Sigmoid colon (tissue), 7 donors: ENCODE measurements around the gene SNX7. TPM values are rescaled to one million over a fixed set of nuclear protein-coding genes. Genes with fewer than 3 reads are reported as not detected.

Source experiments
- DNase-seq: peaks from one replicate; pipeline ENCODE4 v3.0.0-alpha.2; 2019
- H3K27ac ChIP-seq, 4 donors: fragments of 200-600 bp; sonication (generic); one replicate each; pipeline ENCODE4 v1.5.1; 2016 to 2019; ENCODE audit warnings: mild to moderate bottlenecking in 1 of 4
- H3K27me3 ChIP-seq, 3 donors: fragments of 200-600 bp; sonication (generic); one replicate each; pipeline ENCODE4 v1.5.1; 2019; ENCODE audit warnings: mild to moderate bottlenecking in 1 of 3
- H3K36me3 ChIP-seq, 4 donors: fragments of 200-600 bp; sonication (generic); one replicate each; pipeline ENCODE4 v1.5.1; 2016 to 2019
- H3K4me1 ChIP-seq, 4 donors: fragments of 200-600 bp; sonication (generic); one replicate each; pipeline ENCODE4 v1.5.1; 2017 to 2019
- H3K4me3 ChIP-seq, 4 donors: fragments of 200-600 bp; sonication (generic); one replicate each; pipeline ENCODE4 v1.5.1; 2017 to 2019; ENCODE audit warnings: mild to moderate bottlenecking in 2 of 4, moderate library complexity in 1 of 4
- H3K9me3 ChIP-seq, 4 donors: fragments of 200-600 bp in 3 of 4; sonication (generic) in 3 of 4; one replicate each; pipeline versions ENCODE4 v1.5.1 to v1.6.1; 2013 to 2019
- CTCF ChIP-seq, 4 experiments: fragments of 450-650 bp in 3 of 4; fragments of 200-600 bp in 1 of 4; IDR thresholded peaks; one replicate each; pipeline ENCODE4 v1.5.1; 2016 to 2019; ENCODE audit warnings: antibody characterized with exemption in 4 of 4, mild to moderate bottlenecking in 3 of 4, moderate library complexity in 2 of 4
- EP300 ChIP-seq, 4 donors: sonication (generic); formaldehyde crosslinking; IDR thresholded peaks; one replicate each; pipeline ENCODE4 v1.6.1; 2017; ENCODE audit warnings: antibody characterized with exemption in 4 of 4
- POLR2A ChIP-seq, 2 donors: fragments of 450-650 bp; IDR thresholded peaks; one replicate each; pipeline ENCODE4 v1.6.1; 2016; ENCODE audit warnings: antibody characterized with exemption in 2 of 2, mild to moderate bottlenecking in 2 of 2, moderate library complexity in 2 of 2
- POLR2AphosphoS5 ChIP-seq, 4 donors: sonication (generic); formaldehyde crosslinking; IDR thresholded peaks; one replicate each; pipeline ENCODE4 v1.6.1; 2017; ENCODE audit warnings: antibody characterized with exemption in 4 of 4
- WGBS, 2 donors: extraction: QIAGEN DNeasy Blood & Tissue Kit; methylation state at CpG; one replicate each; pipeline ENCODE4 v1.1.7; 2013; 5-methylcytosine and 5-hydroxymethylcytosine counted together
- intact Hi-C: fragments of 100-400 bp; cut with DNase I; formaldehyde crosslinking; loops from one replicate; pipeline ENCODE4 v1.15.1; 2023
- polyA plus RNA-seq, 3 donors: library from polyadenylated mRNA; stranded (reverse); fragments of 200-250 nt; gene quantifications; one replicate each; pipeline ENCODE4 v1.2.3, GENCODE V29; 2013
- total RNA-seq, 4 donors: library from RNA; depleted of rRNA; stranded (reverse); fragments of >200 nt; gene quantifications; one replicate each; pipeline ENCODE4 v1.1.0, GENCODE V29; 2016
- donor health status: healthy with polysubstance abuse.
- donor health status: Bipolar disorder and iron deficiency.
- donor health status: healthy.

The SNX7 gene
- total and polyA plus RNA-seq, 7 donors: 27.1 to 46.7 (median 38.2) TPM

DNA sequence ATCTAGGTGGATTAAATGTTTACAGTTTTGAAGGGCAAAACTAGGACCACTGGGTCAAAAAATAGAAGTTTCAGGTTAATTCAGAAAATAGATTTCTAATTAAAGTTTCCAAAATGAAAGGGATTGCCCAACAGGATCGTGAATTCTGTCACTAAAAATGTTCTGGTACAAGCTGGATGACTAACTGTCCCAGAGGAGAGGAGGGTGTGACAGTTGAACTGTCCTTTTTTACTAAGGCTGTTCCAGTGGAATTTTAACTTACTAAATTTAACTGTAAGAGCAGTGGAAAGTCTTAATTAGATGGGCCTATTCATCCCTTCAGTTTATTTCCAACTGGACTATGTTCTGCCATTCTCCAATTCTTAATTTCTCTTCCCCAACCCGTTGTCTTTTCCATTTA lies 7.2 kb downstream of the SNX7 start:
- intact Hi-C loops: no loop called here
- no peaks in the 10 kb centered on the region for H3K9me3 ChIP-seq

GRCh38 chr1:98669355-98670296 lies 8.1 kb downstream of the SNX7 start:
- DNase-seq: no peak
- H3K36me3 ChIP-seq: no peaks in the 10 kb centered on the region
- 62 to 85% methylated on average over 2 of the region's 2 CpGs for WGBS, 2 donors
- TF ChIP-seq POLR2A (IDR thresholded peaks at IDR 0.05) (no peak), CTCF (IDR thresholded peaks at IDR 0.05) (no peak), POLR2AphosphoS5 (IDR thresholded peaks at IDR 0.05) (no peak), EP300 (IDR thresholded peaks at IDR 0.05) (no peak)
- H3K4me1 ChIP-seq: peaks cover 0 to 6% (median 0%) of the 10 kb centered on the region in 4 donors
- H3K27me3 ChIP-seq: no peaks in the 10 kb centered on the region
- no peak overlapping the region for H3K27ac ChIP-seq
- intact Hi-C loops: no loop called here
- no peak overlapping the region for H3K4me3 ChIP-seq
- H3K9me3 ChIP-seq: no peaks in the 10 kb centered on the region

More for the DNA sequence above, 7.2 kb downstream of the SNX7 start:
- H3K27ac ChIP-seq: peak overlapping the region in 2 of 4 donors; percentile 29 to 48
- no peak overlapping the region for H3K4me3 ChIP-seq
- 77 to 78% methylated on average over 2 of the region's 2 CpGs for WGBS, 2 donors
- no peaks in the 10 kb centered on the region for H3K36me3 ChIP-seq
- peaks cover 0 to under 1% (median 0%) of the 10 kb centered on the region in 4 donors for H3K4me1 ChIP-seq
- no peak for TF ChIP-seq CTCF (IDR thresholded peaks at IDR 0.05)
- no peak for TF ChIP-seq POLR2AphosphoS5 (IDR thresholded peaks at IDR 0.05)
- no peak for TF ChIP-seq POLR2A (IDR thresholded peaks at IDR 0.05)
- no peak for DNase-seq
- no peaks in the 10 kb centered on the region for H3K27me3 ChIP-seq

DNA sequence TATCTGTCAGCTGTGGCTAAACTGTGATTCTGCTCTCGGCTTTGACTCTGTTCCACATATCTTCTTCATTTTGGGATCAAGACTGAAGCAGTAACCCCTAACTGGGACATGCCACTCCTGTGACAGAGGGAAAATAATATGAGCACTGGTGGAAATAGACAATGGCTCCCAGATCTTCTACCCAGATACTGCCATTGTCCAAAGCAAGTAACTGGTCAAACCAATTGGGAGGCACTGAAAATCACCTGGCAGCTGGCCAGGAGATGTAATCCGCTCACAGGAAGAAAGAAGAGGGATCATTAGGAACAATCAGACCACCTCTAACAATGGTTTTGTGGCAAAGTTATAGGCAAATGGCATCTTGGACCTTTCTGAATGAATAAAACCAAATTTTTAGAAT lies 10.7 kb downstream of the SNX7 start:
- H3K4me3 ChIP-seq: no peak overlapping the region
- H3K4me1 ChIP-seq: peaks cover 0 to 9% (median 0%) of the 10 kb centered on the region in 4 donors
- H3K9me3 ChIP-seq: no peaks in the 10 kb centered on the region
- TF ChIP-seq POLR2AphosphoS5 (IDR thresholded peaks at IDR 0.05) (no peak), EP300 (IDR thresholded peaks at IDR 0.05) (no peak), CTCF (IDR thresholded peaks at IDR 0.05) (no peak), POLR2A (IDR thresholded peaks at IDR 0.05) (no peak)
- intact Hi-C loops: no loop called here
- no peak overlapping the region for H3K27ac ChIP-seq
- WGBS, 2 donors: 83 to 90% methylated on average over 2 of the region's 2 CpGs
- no peak for DNase-seq
- H3K27me3 ChIP-seq: no peaks in the 10 kb centered on the region
- no peaks in the 10 kb centered on the region for H3K36me3 ChIP-seq

DNA sequence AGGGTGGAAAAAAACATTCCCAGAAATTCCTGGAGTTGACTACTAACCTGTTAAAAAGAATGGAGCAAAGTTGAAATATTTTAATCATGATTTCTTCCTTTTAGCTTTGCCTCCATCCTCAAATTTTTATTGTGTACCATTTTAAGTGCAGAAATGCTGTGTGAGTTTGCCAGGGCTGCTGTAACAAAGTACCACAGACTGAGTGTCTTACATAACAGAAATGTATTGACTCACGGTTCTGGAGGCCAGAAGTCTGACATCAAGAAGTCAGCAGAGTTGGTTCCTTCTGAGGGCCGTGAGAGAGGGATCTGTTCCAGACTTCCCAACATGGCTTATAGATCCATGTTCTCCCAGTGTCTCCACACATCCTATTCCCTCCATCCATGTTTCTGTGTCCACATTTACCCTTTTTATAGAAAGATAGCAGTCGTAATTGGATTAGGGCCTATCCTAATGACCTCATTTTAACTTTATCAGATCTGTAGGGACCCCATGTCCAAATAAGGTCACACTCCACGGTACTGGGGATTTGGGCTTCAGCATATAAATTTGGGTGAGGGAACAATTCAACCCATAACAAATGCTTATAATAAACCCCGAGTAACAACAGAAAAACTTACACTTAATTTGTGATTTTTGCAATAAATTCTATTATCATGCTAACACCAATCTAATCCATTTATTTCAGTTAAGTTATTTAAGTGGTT lies 12.7 kb downstream of the SNX7 start:
- no peaks in the 10 kb centered on the region for H3K27me3 ChIP-seq
- H3K27ac ChIP-seq: no peak overlapping the region
- intact Hi-C loops: no loop called here
- no peak for DNase-seq
- no peak overlapping the region for H3K4me3 ChIP-seq
- no peak for TF ChIP-seq EP300 (IDR thresholded peaks at IDR 0.05)
- no peak for TF ChIP-seq POLR2A (IDR thresholded peaks at IDR 0.05)
- no peak for TF ChIP-seq CTCF (IDR thresholded peaks at IDR 0.05)
- TF ChIP-seq POLR2AphosphoS5 (IDR thresholded peaks at IDR 0.05): no peak
- no peaks in the 10 kb centered on the region for H3K36me3 ChIP-seq
- H3K9me3 ChIP-seq: no peaks in the 10 kb centered on the region
- WGBS, 2 donors: 82 to 83% methylated on average over 5 of the region's 5 CpGs
- H3K4me1 ChIP-seq: peaks cover 0 to 14% (median 2%) of the 10 kb centered on the region in 4 donors
